HCT116 (cell line): ENCODE results near the gene RGS10. TPM values are rescaled to one million over a fixed set of nuclear protein-coding genes. Genes with fewer than 3 reads are reported as not detected.

Experiments used
- ATAC-seq: fragments of 200-7000 bp; cut with Tn5 transposase; 2 replicates; pipeline ENCODE4 v1.9.1; 2020; ENCODE audit warnings: mild to moderate bottlenecking, moderate library complexity
- BruUV-seq: library from RNA; stranded (reverse); fragments of 400-500 nt; replicated peaks from 2 replicates; lab custom pipeline; 2021; lab: Mats Ljungman, UMichigan
- CTCF ChIA-PET: fragments of 300-600 bp; sonication (Branson Sonifier 250); formaldehyde crosslinking; loops from one replicate; lab custom pipeline; 2021; ENCODE audit warnings: antibody characterized with exemption; lab: Charles Lee
- POLR2A ChIA-PET: fragments of 300-600, 350-600 bp; sonication (Branson Sonifier 250); formaldehyde crosslinking; loops from one replicate; lab custom pipeline; 2021; ENCODE audit warnings: antibody characterized with exemption; lab: Charles Lee
- RAD21 ChIA-PET, 2 experiments: fragments of 300-600 bp; sonication (Branson Sonifier 250); formaldehyde crosslinking; loops; one replicate each; lab custom pipeline; 2023; ENCODE audit warnings: low total read pairs in 2 of 2; ENCODE audit not compliant: uncharacterized antibody in 2 of 2, unreplicated experiment in 2 of 2, low non-redundant PET in 1 of 2; lab: Charles Lee
- DNase-seq: peaks from one replicate; pipeline ENCODE4 v3.0.0-alpha.2; 2010; ENCODE audit warnings: low read depth, low spot score
- H2AFZ ChIP-seq: fragments of 200-600 bp; shearing (Covaris generic), sonication (generic); 2 replicates; pipeline ENCODE4 v1.6.1; 2017; ENCODE audit warnings: low read depth, mixed run types, mixed read lengths, antibody characterized with exemption, low read length; ENCODE audit not compliant: poor library complexity, severe bottlenecking
- H3K27ac ChIP-seq: 2 replicates; pipeline ENCODE4 v1.5.1; 2012; ENCODE audit warnings: low read depth, low read length
- H3K27me3 ChIP-seq: fragments of 200-600 bp; sonication (generic); 2 replicates; pipeline ENCODE4 v1.6.1; 2016; ENCODE audit warnings: mixed run types, low read length, mixed read lengths; ENCODE audit not compliant: insufficient read depth
- H3K36me3 ChIP-seq, 2 experiments: fragments of 200-500 bp in 1 of 2; fragments of 200-600 bp in 1 of 2; sonication (Bioruptor generic) in 1 of 2; sonication (generic) in 1 of 2; 2 replicates each; pipeline versions ENCODE4 v1.5.1 to v1.6.1; 2014 to 2016; ENCODE audit warnings: low read length in 2 of 2, inconsistent platforms in 1 of 2, mixed read lengths in 1 of 2, mixed run types in 1 of 2; ENCODE audit not compliant: insufficient read depth in 2 of 2, control insufficient read depth in 1 of 2
- H3K4me1 ChIP-seq, 2 experiments: fragments of 200-600 bp in 1 of 2; sonication (generic) in 1 of 2; 2 replicates each; pipeline versions ENCODE4 v1.5.1 to v1.6.1; 2012 to 2017; ENCODE audit warnings: low read length in 2 of 2, inconsistent platforms in 1 of 2, mild to moderate bottlenecking in 1 of 2, mixed read lengths in 1 of 2, mixed run types in 1 of 2, moderate library complexity in 1 of 2; ENCODE audit not compliant: insufficient read depth in 2 of 2, control insufficient read depth in 1 of 2
- H3K4me2 ChIP-seq: fragments of 200-600 bp; sonication (generic); 2 replicates; pipeline ENCODE4 v1.6.1; 2017; ENCODE audit warnings: mixed run types, low read length, mixed read lengths
- H3K4me3 ChIP-seq, 2 experiments: fragments of 200-600 bp in 1 of 2; sonication (generic) in 1 of 2; replicated peaks in 1 of 2; 2 replicates each; pipeline ENCODE4 v1.5.1; 2011 to 2016; ENCODE audit warnings: low read length in 2 of 2, control low read depth in 1 of 2, low read depth in 1 of 2, mild to moderate bottlenecking in 1 of 2, mixed read lengths in 1 of 2, mixed run types in 1 of 2
- H3K79me2 ChIP-seq: fragments of 200-600 bp; sonication (generic); 2 replicates; pipeline ENCODE4 v1.6.1; 2017; ENCODE audit warnings: mild to moderate bottlenecking, mixed run types, low read length, moderate library complexity, mixed read lengths; ENCODE audit not compliant: insufficient read depth
- H3K9ac ChIP-seq: fragments of 200-600 bp; sonication (generic); 2 replicates; pipeline ENCODE4 v1.6.1; 2016; ENCODE audit warnings: low read length, mixed read lengths
- H3K9me2 ChIP-seq: fragments of 200-600 bp; sonication (generic), shearing (Covaris generic); 2 replicates; pipeline ENCODE4 v1.6.1; 2017; ENCODE audit warnings: mixed run types, mild to moderate bottlenecking, moderate library complexity; ENCODE audit not compliant: insufficient read depth
- H3K9me3 ChIP-seq, 2 experiments: fragments of 200-500 bp in 1 of 2; fragments of 200-600 bp in 1 of 2; sonication (Bioruptor generic) in 1 of 2; sonication (generic) in 1 of 2; 2 replicates each; pipeline ENCODE4 v1.6.1; 2014 to 2017; ENCODE audit warnings: low read length in 2 of 2, mixed read lengths in 2 of 2, inconsistent platforms in 1 of 2, low read depth in 1 of 2, mild to moderate bottlenecking in 1 of 2, mixed run types in 1 of 2, moderate library complexity in 1 of 2; ENCODE audit not compliant: control insufficient read depth in 1 of 2, insufficient read depth in 1 of 2
- H4K20me1 ChIP-seq: fragments of 200-600 bp; sonication (generic), shearing (Covaris generic); 2 replicates; pipeline ENCODE4 v1.6.1; 2017; ENCODE audit warnings: mixed run types, mild to moderate bottlenecking, moderate library complexity; ENCODE audit not compliant: insufficient read depth
- EGR1 ChIP-seq: IDR thresholded peaks from 2 replicates; pipeline ENCODE4 v1.6.1; 2012; ENCODE audit warnings: low read depth
- ELF1 ChIP-seq: IDR thresholded peaks from 2 replicates; pipeline ENCODE4 v1.6.1; 2012; ENCODE audit warnings: low read depth, borderline replicate concordance
- EZH2 ChIP-seq: fragments of 200-600 bp; sonication (generic); IDR thresholded peaks from 2 replicates; pipeline ENCODE4 v1.6.1; 2017; ENCODE audit warnings: antibody characterized with exemption, mixed run types
- JUND ChIP-seq: IDR thresholded peaks from 2 replicates; pipeline ENCODE4 v1.6.1; 2012
- POLR2A ChIP-seq: IDR thresholded peaks from 2 replicates; pipeline ENCODE4 v1.7.0; 2011; ENCODE audit warnings: borderline replicate concordance; ENCODE audit not compliant: insufficient read depth, insufficient read length; ENCODE audit errors: extremely low read depth
- RAD21 ChIP-seq: IDR thresholded peaks from 2 replicates; pipeline ENCODE4 v1.6.1; 2012; ENCODE audit warnings: low read depth, mild to moderate bottlenecking
- SRF ChIP-seq: IDR thresholded peaks from 2 replicates; pipeline ENCODE4 v1.6.1; 2012; ENCODE audit warnings: low read depth
- TCF7L2 ChIP-seq: IDR thresholded peaks from 2 replicates; pipeline ENCODE4 v1.7.0; 2011; ENCODE audit warnings: borderline replicate concordance, inconsistent platforms; ENCODE audit not compliant: insufficient read depth, insufficient read length; ENCODE audit errors: extremely low read depth
- YY1 ChIP-seq: IDR thresholded peaks from 2 replicates; pipeline ENCODE4 v1.6.1; 2011; ENCODE audit warnings: low read length, low read depth, moderate library complexity, mild to moderate bottlenecking; ENCODE audit not compliant: insufficient replicate concordance; ENCODE audit errors: extremely low read depth
- intact Hi-C: fragments of 100-400 bp; cut with micrococcal nuclease; formaldehyde crosslinking; loops from 2 replicates; pipeline ENCODE4 v1.10.0; 2022
- total RNA-seq: library from RNA; stranded (reverse); gene quantifications from one replicate; pipeline ENCODE4 v1.2.1, GENCODE V29; 2021; ENCODE audit not compliant: unreplicated experiment
- TF ChIP-seq, protein P1 (sequence below): IDR thresholded peaks from 2 replicates; pipeline ENCODE4 v1.6.1; 2012; ENCODE audit warnings: low read depth
- TF ChIP-seq, protein P2 (sequence below): IDR thresholded peaks from 2 replicates; pipeline ENCODE4 v1.6.1; 2012
- TF ChIP-seq, protein P3 (sequence below): IDR thresholded peaks from 2 replicates; pipeline ENCODE4 v1.6.1; 2011; ENCODE audit warnings: mild to moderate bottlenecking, low read length, moderate library complexity; ENCODE audit not compliant: insufficient replicate concordance; ENCODE audit errors: extremely low read depth
- TF ChIP-seq, protein P4 (sequence below): IDR thresholded peaks from 2 replicates; pipeline ENCODE4 v1.6.1; 2012

The RGS10 gene
- total RNA-seq, 1 experiment from 2014 or later = 96.7 TPM

DNA sequence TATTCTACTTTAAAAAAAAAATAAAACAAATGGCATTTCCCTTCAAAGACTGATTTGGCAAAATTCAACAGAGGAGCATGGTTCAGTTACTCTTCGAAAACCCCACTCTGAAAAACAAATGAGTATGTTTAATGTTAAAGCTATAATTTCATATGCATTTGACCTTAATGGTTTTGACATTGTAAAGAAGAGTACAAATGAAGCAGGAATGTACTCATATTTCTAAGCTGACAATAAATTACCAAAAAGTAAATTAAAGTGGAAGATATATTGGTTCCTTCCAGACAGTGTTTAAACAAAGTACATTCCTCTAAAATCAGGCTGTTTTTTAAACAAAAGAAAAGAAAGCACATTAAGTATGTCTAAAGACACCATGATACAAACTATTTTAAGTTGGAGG is 16.4 kb downstream of the RGS10 start:
- H2AFZ ChIP-seq = no peak overlapping the region
- H3K27me3 ChIP-seq = no peaks in the 10 kb centered on the region
- DNase-seq (no peak), ATAC-seq (no peak)
- no peaks in the 10 kb centered on the region for H3K9me3 ChIP-seq
- peaks cover 0 to 22% of the 10 kb centered on the region in 2 experiments; a peak in 1 of 4 replicates for H3K36me3 ChIP-seq
- POLR2A ChIA-PET = no interaction called here
- H3K79me2 ChIP-seq = peaks cover 41% of the 10 kb centered on the region
- RAD21 ChIA-PET = no interaction called here
- H3K4me2 ChIP-seq = no peak overlapping the region
- H3K4me1 ChIP-seq = peaks cover 28 to 45% of the 10 kb centered on the region in 2 experiments
- CTCF ChIA-PET = interaction anchor here (1.1 kb wide), 1 partner anchor 76 kb away, joined by 3 read pairs; no protein-coding TSS in a partner anchor
- no peak overlapping the region for H3K9ac ChIP-seq
- H3K4me3 ChIP-seq = no peak overlapping the region
- H3K27ac ChIP-seq = no peak overlapping the region
- intact Hi-C loops = no loop called here
- H3K9me2 ChIP-seq = no peaks in the 10 kb centered on the region
- TF ChIP-seq POLR2A = no peak
- no peak for TF ChIP-seq RAD21
- no peak for TF ChIP-seq YY1
- TF ChIP-seq SRF = no peak
- TF ChIP-seq, protein P1, sequence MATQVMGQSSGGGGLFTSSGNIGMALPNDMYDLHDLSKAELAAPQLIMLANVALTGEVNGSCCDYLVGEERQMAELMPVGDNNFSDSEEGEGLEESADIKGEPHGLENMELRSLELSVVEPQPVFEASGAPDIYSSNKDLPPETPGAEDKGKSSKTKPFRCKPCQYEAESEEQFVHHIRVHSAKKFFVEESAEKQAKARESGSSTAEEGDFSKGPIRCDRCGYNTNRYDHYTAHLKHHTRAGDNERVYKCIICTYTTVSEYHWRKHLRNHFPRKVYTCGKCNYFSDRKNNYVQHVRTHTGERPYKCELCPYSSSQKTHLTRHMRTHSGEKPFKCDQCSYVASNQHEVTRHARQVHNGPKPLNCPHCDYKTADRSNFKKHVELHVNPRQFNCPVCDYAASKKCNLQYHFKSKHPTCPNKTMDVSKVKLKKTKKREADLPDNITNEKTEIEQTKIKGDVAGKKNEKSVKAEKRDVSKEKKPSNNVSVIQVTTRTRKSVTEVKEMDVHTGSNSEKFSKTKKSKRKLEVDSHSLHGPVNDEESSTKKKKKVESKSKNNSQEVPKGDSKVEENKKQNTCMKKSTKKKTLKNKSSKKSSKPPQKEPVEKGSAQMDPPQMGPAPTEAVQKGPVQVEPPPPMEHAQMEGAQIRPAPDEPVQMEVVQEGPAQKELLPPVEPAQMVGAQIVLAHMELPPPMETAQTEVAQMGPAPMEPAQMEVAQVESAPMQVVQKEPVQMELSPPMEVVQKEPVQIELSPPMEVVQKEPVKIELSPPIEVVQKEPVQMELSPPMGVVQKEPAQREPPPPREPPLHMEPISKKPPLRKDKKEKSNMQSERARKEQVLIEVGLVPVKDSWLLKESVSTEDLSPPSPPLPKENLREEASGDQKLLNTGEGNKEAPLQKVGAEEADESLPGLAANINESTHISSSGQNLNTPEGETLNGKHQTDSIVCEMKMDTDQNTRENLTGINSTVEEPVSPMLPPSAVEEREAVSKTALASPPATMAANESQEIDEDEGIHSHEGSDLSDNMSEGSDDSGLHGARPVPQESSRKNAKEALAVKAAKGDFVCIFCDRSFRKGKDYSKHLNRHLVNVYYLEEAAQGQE = no peak
- TF ChIP-seq, protein P2, sequence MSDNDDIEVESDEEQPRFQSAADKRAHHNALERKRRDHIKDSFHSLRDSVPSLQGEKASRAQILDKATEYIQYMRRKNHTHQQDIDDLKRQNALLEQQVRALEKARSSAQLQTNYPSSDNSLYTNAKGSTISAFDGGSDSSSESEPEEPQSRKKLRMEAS = no peak
- TF ChIP-seq EGR1 = no peak
- TF ChIP-seq ELF1 = no peak
- TF ChIP-seq, protein P3, sequence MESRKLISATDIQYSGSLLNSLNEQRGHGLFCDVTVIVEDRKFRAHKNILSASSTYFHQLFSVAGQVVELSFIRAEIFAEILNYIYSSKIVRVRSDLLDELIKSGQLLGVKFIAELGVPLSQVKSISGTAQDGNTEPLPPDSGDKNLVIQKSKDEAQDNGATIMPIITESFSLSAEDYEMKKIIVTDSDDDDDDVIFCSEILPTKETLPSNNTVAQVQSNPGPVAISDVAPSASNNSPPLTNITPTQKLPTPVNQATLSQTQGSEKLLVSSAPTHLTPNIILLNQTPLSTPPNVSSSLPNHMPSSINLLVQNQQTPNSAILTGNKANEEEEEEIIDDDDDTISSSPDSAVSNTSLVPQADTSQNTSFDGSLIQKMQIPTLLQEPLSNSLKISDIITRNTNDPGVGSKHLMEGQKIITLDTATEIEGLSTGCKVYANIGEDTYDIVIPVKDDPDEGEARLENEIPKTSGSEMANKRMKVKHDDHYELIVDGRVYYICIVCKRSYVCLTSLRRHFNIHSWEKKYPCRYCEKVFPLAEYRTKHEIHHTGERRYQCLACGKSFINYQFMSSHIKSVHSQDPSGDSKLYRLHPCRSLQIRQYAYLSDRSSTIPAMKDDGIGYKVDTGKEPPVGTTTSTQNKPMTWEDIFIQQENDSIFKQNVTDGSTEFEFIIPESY = no peak
- no peak for TF ChIP-seq EZH2
- no peak for TF ChIP-seq JUND
- no peak for TF ChIP-seq TCF7L2
- TF ChIP-seq, protein P4, sequence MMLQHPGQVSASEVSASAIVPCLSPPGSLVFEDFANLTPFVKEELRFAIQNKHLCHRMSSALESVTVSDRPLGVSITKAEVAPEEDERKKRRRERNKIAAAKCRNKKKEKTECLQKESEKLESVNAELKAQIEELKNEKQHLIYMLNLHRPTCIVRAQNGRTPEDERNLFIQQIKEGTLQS = no peak
- H4K20me1 ChIP-seq = no peaks in the 10 kb centered on the region
- no TSS peak for BruUV-seq
